ENCODE measurements around the gene MZF1.

- TF ChIP-seq CTCF (IDR thresholded peaks at IDR 0.05; ENCODE audit: insufficient read depth, low read depth, low read length) (no peak), EZH2 (IDR thresholded peaks at IDR 0.05; ENCODE audit: insufficient read depth, low read length) (no peak)
These were observed 11.6 kb upstream of the MZF1 start for GRCh38 chr19:58584498-58585441.
